Measurements from ENCODE around the gene ACIN1. TPM values are rescaled to one million over a fixed set of nuclear protein-coding genes. Genes with fewer than 3 reads are reported as not detected.
A peak's percentile ranks its signal among the peaks of the same experiment; 100 is the strongest.

The ACIN1 gene
- total and polyA plus RNA-seq, 5 experiments from 2014 or later, result 6.3 to 322 (median 14.1) TPM

- DNase-seq (no peak), ATAC-seq (no peak)
- Mint-ChIP-seq H3K27ac (peak overlapping the region; percentile 88 to 97 (median 95)), H3K9me3 (no peaks in the 10 kb centered on the region), H3K27me3 (no peaks in the 10 kb centered on the region), H3K36me3 (peaks cover 0 to 73% (median 13%) of the 10 kb centered on the region in 3 donors), H3K4me3 (peak overlapping the region; percentile 85 to 99 (median 95)), H3K4me1 (peaks cover 21 to 48% (median 43%) of the 10 kb centered on the region in 4 donors)
- POLR2A ChIA-PET, result interaction anchor here (1.1 to 3.1 kb wide), 3 partner anchors 19 to 63 kb away, joined by 3 to 13 read pairs (median 5); partner anchors contain the start of genes ACIN1 and C14orf119
These were observed 24.4 kb downstream of the ACIN1 start for GRCh38 chr14:23070262-23071129.

GRCh38 chr14:23069413-23069806, 25.5 kb downstream of the ACIN1 start:
- Mint-ChIP-seq H3K9me3 (no peaks in the 10 kb centered on the region), H3K36me3 (peaks cover 0 to 70% (median 11%) of the 10 kb centered on the region in 3 donors), H3K4me1 (peaks cover 21 to 48% (median 44%) of the 10 kb centered on the region in 4 donors), H3K4me3 (peak overlapping the region in 2 of 10 donors; percentile 64 to 83), H3K27ac (peak overlapping the region in 7 of 10 donors; percentile 63 to 94 (median 88)), H3K27me3 (no peaks in the 10 kb centered on the region)
- ATAC-seq (no peak), DNase-seq (no peak)
- POLR2A ChIA-PET, result interaction anchor here (0.7 to 1.9 kb wide), 4 partner anchors 26 to 83 kb away, joined by 3 to 12 read pairs (median 4); partner anchors contain the start of genes ACIN1 and C14orf119

- DNase-seq, result peak; percentile 49 to 82 (median 72)
- H3K36me3 Mint-ChIP-seq, result peaks cover 0 to 70% (median 12%) of the 10 kb centered on the region in 3 donors
- peak overlapping the region in 9 of 10 donors; percentile 40 to 94 (median 82) for H3K27ac Mint-ChIP-seq
- peaks cover 21 to 48% (median 45%) of the 10 kb centered on the region in 4 donors for H3K4me1 Mint-ChIP-seq
- no peaks in the 10 kb centered on the region for H3K27me3 Mint-ChIP-seq
- POLR2A ChIA-PET, result interaction anchor here (0.6 to 1.9 kb wide), 7 partner anchors 11 to 1849 kb away, joined by 3 to 12 read pairs (median 4); partner anchors contain the start of genes ACIN1, C14orf119 and CDH24
- H3K9me3 Mint-ChIP-seq, result no peaks in the 10 kb centered on the region
- peak overlapping the region; percentile 4 to 83 (median 53) for H3K4me3 Mint-ChIP-seq
- ATAC-seq, result peak; percentile 80 to 83
These were observed 26.0 kb downstream of the ACIN1 start for GRCh38 chr14:23068789-23069412.

GRCh38 chr14:23067847-23068788, 26.8 kb downstream of the ACIN1 start:
- H3K4me1 Mint-ChIP-seq, result peaks cover 25 to 48% (median 45%) of the 10 kb centered on the region in 4 donors
- POLR2A ChIA-PET, result interaction anchor here (0.6 to 1.9 kb wide), 6 partner anchors 10 to 1848 kb away, joined by 3 to 12 read pairs (median 4); partner anchors contain the start of genes ACIN1, C14orf119 and CDH24
- H3K36me3 Mint-ChIP-seq, result peaks cover 0 to 70% (median 13%) of the 10 kb centered on the region in 3 donors

GRCh38 chr14:23066855-23067744, 27.8 kb downstream of the ACIN1 start:
- Mint-ChIP-seq H3K27ac (peak overlapping the region in 3 of 10 donors; percentile 15 to 81 (median 31)), H3K9me3 (no peaks in the 10 kb centered on the region), H3K36me3 (peaks cover 0 to 71% (median 22%) of the 10 kb centered on the region in 3 donors), H3K4me1 (peaks cover 25 to 45% (median 41%) of the 10 kb centered on the region in 4 donors), H3K27me3 (no peaks in the 10 kb centered on the region), H3K4me3 (no peak overlapping the region)
- POLR2A ChIA-PET, result interaction anchor here (1.6 kb wide), 1 partner anchor 9 kb away, joined by 6 read pairs; the partner anchor contains the start of gene CDH24
- DNase-seq (no peak), ATAC-seq (no peak)

More at GRCh38 chr14:23067847-23068788, 26.8 kb downstream of the ACIN1 start:
- peak overlapping the region in 6 of 10 donors; percentile 63 to 93 (median 82) for H3K27ac Mint-ChIP-seq
- no peaks in the 10 kb centered on the region for H3K27me3 Mint-ChIP-seq
- H3K4me3 Mint-ChIP-seq, result peak overlapping the region in 1 of 10 donors; percentile 6
- no peaks in the 10 kb centered on the region for H3K9me3 Mint-ChIP-seq
- DNase-seq (no peak), ATAC-seq (no peak)

- Mint-ChIP-seq H3K36me3 (peaks cover 0 to 72% (median 24%) of the 10 kb centered on the region in 3 donors), H3K4me3 (no peak overlapping the region), H3K4me1 (peaks cover 20 to 37% (median 34%) of the 10 kb centered on the region in 4 donors), H3K27me3 (no peaks in the 10 kb centered on the region), H3K27ac (peak overlapping the region in 3 of 10 donors; percentile 19 to 81 (median 31)), H3K9me3 (no peaks in the 10 kb centered on the region)
- POLR2A ChIA-PET, result interaction anchor here (1.0 kb wide), 1 partner anchor 55 kb away, joined by 3 read pairs; no protein-coding TSS in a partner anchor
- ATAC-seq (no peak), DNase-seq (peak in 1 of 10 donors; percentile 7)
These were observed 28.6 kb downstream of the ACIN1 start for GRCh38 chr14:23066368-23066767.

GRCh38 chr14:23063601-23064000, 31.3 kb downstream of the ACIN1 start:
- no peaks in the 10 kb centered on the region for H3K9me3 Mint-ChIP-seq
- ATAC-seq (no peak), DNase-seq (no peak)
- peaks cover 0 to 90% (median 28%) of the 10 kb centered on the region in 3 donors for H3K36me3 Mint-ChIP-seq
- H3K4me1 Mint-ChIP-seq, result peaks cover 10 to 13% (median 12%) of the 10 kb centered on the region in 4 donors
- POLR2A ChIA-PET, result interaction anchor here (2.0 kb wide), 1 partner anchor 31 kb away, joined by 6 read pairs; the partner anchor contains the start of genes ACIN1 and C14orf119
- peak overlapping the region in 2 of 10 donors; percentile 23 to 62 for H3K27ac Mint-ChIP-seq
- H3K4me3 Mint-ChIP-seq, result no peak overlapping the region
- no peaks in the 10 kb centered on the region for H3K27me3 Mint-ChIP-seq

GRCh38 chr14:23062002-23062401, 32.9 kb downstream of the ACIN1 start:
- H3K4me1 Mint-ChIP-seq, result peaks cover 14 to 15% (median 15%) of the 10 kb centered on the region in 4 donors
- POLR2A ChIA-PET, result interaction anchor here (0.6 to 3.9 kb wide), 4 partner anchors 33 to 85 kb away, joined by 3 to 20 read pairs (median 4); partner anchors contain the start of genes ACIN1 and C14orf119
- no peak overlapping the region for H3K4me3 Mint-ChIP-seq
- DNase-seq (no peak), ATAC-seq (no peak)
- H3K27me3 Mint-ChIP-seq, result no peaks in the 10 kb centered on the region
- no peaks in the 10 kb centered on the region for H3K9me3 Mint-ChIP-seq
- H3K36me3 Mint-ChIP-seq, result peaks cover 0 to 87% (median 27%) of the 10 kb centered on the region in 3 donors
- peak overlapping the region in 1 of 10 donors; percentile 25 for H3K27ac Mint-ChIP-seq

- H3K27ac Mint-ChIP-seq, result peak overlapping the region in 1 of 10 donors; percentile 38
- H3K4me3 Mint-ChIP-seq, result no peak overlapping the region
- no peaks in the 10 kb centered on the region for H3K27me3 Mint-ChIP-seq
- ATAC-seq (no peak), DNase-seq (no peak)
- no peaks in the 10 kb centered on the region for H3K9me3 Mint-ChIP-seq
- peaks cover 16 to 24% (median 23%) of the 10 kb centered on the region in 4 donors for H3K4me1 Mint-ChIP-seq
- peaks cover 0 to 74% (median 24%) of the 10 kb centered on the region in 3 donors for H3K36me3 Mint-ChIP-seq
- POLR2A ChIA-PET, result interaction anchor here (0.8 to 4.2 kb wide), 5 partner anchors 34 to 85 kb away, joined by 3 to 44 read pairs (median 17); partner anchors contain the start of genes ACIN1 and AJUBA
These were observed 34.2 kb downstream of the ACIN1 start for GRCh38 chr14:23060536-23061260.

Data from naive thymus-derived CD8-positive, alpha-beta T cell (primary cell).